GM19395 (cell line): ENCODE data around the gene MAP2K3.

ENCODE experiments used
- ATAC-seq: cut with Tn5 transposase; IDR thresholded peaks from one replicate; pipeline ENCODE4 v1.9.1; 2021; ENCODE audit warnings: mild to moderate bottlenecking, moderate library complexity; ENCODE audit not compliant: unreplicated experiment

The MAP2K3 gene

GRCh38 chr17:21282231-21282630 lies 2.3 kb upstream of the MAP2K3 start:
- no peak for ATAC-seq

GRCh38 chr17:21282850-21283249 lies 1.7 kb upstream of the MAP2K3 start:
- no peak for ATAC-seq

GRCh38 chr17:21283482-21284318 lies 811 bp upstream of the MAP2K3 start:
- peak; percentile 18 for ATAC-seq

GRCh38 chr17:21285164-21286065 lies 904 bp downstream of the MAP2K3 start:
- ATAC-seq: no peak

GRCh38 chr17:21286066-21286770 lies 1.7 kb downstream of the MAP2K3 start:
- ATAC-seq: no peak

- no peak for ATAC-seq
These were observed 2.6 kb downstream of the MAP2K3 start for GRCh38 chr17:21286909-21287702.

GRCh38 chr17:21287703-21288449 lies 3.4 kb downstream of the MAP2K3 start:
- ATAC-seq: peak; percentile 33

- peak; percentile 18 for ATAC-seq
These were observed 4.1 kb downstream of the MAP2K3 start for GRCh38 chr17:21288571-21289017.

GRCh38 chr17:21289175-21289901 lies 4.8 kb downstream of the MAP2K3 start:
- ATAC-seq: no peak

- no peak for ATAC-seq
These were observed 5.5 kb downstream of the MAP2K3 start for GRCh38 chr17:21289902-21290571.

- ATAC-seq: no peak
These were observed 6.8 kb downstream of the MAP2K3 start for GRCh38 chr17:21291357-21291756.

- no peak for ATAC-seq
These were observed 7.4 kb downstream of the MAP2K3 start for GRCh38 chr17:21291862-21292261.

- no peak for ATAC-seq
These were observed 8.6 kb downstream of the MAP2K3 start for GRCh38 chr17:21292867-21293830.

- ATAC-seq: no peak
These were observed 9.3 kb downstream of the MAP2K3 start for GRCh38 chr17:21293831-21294210.

GRCh38 chr17:21294321-21295035 lies 10.0 kb downstream of the MAP2K3 start:
- no peak for ATAC-seq

GRCh38 chr17:21295036-21295952 lies 10.8 kb downstream of the MAP2K3 start:
- no peak for ATAC-seq
